ENCODE results near the gene GNMT.
"Not testable (repeated sequence)": the region's sequence is repeated elsewhere in the genome, so short reads cannot be mapped to it uniquely, and the experiment has no call there.

DNA sequence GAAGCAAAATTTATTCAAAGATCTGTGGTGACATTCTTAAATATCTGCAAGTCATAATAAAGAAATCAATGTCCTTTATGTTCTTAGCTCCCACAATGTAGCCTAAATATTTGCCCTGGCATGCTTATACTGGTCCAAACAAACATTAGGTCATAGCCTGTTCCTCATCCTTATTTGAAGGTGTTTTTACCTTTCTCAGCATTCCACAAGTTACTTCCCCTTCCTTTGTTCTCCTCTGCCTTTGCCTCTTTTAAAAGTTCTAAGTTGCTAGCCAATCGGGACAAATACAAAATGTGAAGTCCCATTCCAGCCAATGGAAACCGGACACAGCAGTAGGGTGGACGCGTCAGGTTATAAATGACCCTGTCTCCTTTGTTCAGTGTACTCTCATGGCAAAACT, 6.1 kb upstream of the GNMT start:
- TF ChIP-seq, protein P1, sequence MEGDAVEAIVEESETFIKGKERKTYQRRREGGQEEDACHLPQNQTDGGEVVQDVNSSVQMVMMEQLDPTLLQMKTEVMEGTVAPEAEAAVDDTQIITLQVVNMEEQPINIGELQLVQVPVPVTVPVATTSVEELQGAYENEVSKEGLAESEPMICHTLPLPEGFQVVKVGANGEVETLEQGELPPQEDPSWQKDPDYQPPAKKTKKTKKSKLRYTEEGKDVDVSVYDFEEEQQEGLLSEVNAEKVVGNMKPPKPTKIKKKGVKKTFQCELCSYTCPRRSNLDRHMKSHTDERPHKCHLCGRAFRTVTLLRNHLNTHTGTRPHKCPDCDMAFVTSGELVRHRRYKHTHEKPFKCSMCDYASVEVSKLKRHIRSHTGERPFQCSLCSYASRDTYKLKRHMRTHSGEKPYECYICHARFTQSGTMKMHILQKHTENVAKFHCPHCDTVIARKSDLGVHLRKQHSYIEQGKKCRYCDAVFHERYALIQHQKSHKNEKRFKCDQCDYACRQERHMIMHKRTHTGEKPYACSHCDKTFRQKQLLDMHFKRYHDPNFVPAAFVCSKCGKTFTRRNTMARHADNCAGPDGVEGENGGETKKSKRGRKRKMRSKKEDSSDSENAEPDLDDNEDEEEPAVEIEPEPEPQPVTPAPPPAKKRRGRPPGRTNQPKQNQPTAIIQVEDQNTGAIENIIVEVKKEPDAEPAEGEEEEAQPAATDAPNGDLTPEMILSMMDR (IDR thresholded peaks at IDR 0.05; ENCODE audit: control extremely low read depth in 1 of 3, insufficient read depth in 1 of 3, low read depth in 1 of 3, low read length in 3 of 3): not testable (repeated sequence)
- not testable (repeated sequence) for TF ChIP-seq RNF2 (IDR thresholded peaks at IDR 0.05; ENCODE audit: borderline replicate concordance, low read depth, low read length, missing control alignments, poor library complexity, severe bottlenecking); NRF1 (IDR thresholded peaks at IDR 0.05; ENCODE audit: low read depth, low read length); EP300 (IDR thresholded peaks at IDR 0.05; ENCODE audit: borderline replicate concordance in 1 of 2, low read depth in 2 of 2, low read length in 2 of 2); POLR2A (IDR thresholded peaks at IDR 0.05; ENCODE audit: control extremely low read depth in 1 of 2, low read depth in 2 of 2, low read length in 2 of 2); KDM5A (IDR thresholded peaks at IDR 0.05; ENCODE audit: low read length); EZH2 (IDR thresholded peaks at IDR 0.05; ENCODE audit: low read depth, low read length, severe bottlenecking); YY1 (IDR thresholded peaks at IDR 0.05; ENCODE audit: low read depth, low read length); SP2 (IDR thresholded peaks at IDR 0.05; ENCODE audit: low read length); JUND (IDR thresholded peaks at IDR 0.05; ENCODE audit: low read length)
- TF ChIP-seq, protein P2, sequence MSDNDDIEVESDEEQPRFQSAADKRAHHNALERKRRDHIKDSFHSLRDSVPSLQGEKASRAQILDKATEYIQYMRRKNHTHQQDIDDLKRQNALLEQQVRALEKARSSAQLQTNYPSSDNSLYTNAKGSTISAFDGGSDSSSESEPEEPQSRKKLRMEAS (IDR thresholded peaks at IDR 0.05): not testable (repeated sequence)
- TF ChIP-seq, protein P3, sequence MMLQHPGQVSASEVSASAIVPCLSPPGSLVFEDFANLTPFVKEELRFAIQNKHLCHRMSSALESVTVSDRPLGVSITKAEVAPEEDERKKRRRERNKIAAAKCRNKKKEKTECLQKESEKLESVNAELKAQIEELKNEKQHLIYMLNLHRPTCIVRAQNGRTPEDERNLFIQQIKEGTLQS (IDR thresholded peaks at IDR 0.05; ENCODE audit: insufficient read depth, low read depth, low read length): not testable (repeated sequence)
- TF ChIP-seq, protein P4, sequence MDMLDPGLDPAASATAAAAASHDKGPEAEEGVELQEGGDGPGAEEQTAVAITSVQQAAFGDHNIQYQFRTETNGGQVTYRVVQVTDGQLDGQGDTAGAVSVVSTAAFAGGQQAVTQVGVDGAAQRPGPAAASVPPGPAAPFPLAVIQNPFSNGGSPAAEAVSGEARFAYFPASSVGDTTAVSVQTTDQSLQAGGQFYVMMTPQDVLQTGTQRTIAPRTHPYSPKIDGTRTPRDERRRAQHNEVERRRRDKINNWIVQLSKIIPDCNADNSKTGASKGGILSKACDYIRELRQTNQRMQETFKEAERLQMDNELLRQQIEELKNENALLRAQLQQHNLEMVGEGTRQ (IDR thresholded peaks at IDR 0.05; ENCODE audit: low read length): not testable (repeated sequence)

Measured in H1 (cell line).